GM20000 (cell line): ENCODE data around the gene BRMS1L.
"Not testable (repeated sequence)": the region's sequence is repeated elsewhere in the genome, so short reads cannot be mapped to it uniquely, and the experiment has no call there.

Experiments used
- DNase-seq: peaks from one replicate; pipeline ENCODE4 v3.0.0; 2012; ENCODE audit warnings: low spot score
- TF ChIP-seq, protein P1 (sequence below): IDR thresholded peaks from 2 replicates; pipeline ENCODE4 v1.5.1; 2012; ENCODE audit warnings: mild to moderate bottlenecking, control low read depth; ENCODE audit errors: extremely low read depth, missing control alignments

BRMS1L gene

DNA sequence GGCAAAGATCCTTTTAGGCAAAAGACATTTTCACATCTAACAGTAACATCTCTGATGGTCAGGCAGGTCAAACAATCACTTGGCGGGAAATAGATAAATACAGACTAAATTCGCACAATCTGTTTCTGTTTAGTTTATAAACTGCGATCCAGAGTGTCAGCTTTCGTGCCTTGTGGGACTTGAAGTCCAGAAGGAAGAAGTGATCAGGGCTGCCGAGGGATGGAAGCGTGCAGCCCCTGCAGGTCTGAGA is 245 bp upstream of the BRMS1L start:
- TF ChIP-seq, protein P1, sequence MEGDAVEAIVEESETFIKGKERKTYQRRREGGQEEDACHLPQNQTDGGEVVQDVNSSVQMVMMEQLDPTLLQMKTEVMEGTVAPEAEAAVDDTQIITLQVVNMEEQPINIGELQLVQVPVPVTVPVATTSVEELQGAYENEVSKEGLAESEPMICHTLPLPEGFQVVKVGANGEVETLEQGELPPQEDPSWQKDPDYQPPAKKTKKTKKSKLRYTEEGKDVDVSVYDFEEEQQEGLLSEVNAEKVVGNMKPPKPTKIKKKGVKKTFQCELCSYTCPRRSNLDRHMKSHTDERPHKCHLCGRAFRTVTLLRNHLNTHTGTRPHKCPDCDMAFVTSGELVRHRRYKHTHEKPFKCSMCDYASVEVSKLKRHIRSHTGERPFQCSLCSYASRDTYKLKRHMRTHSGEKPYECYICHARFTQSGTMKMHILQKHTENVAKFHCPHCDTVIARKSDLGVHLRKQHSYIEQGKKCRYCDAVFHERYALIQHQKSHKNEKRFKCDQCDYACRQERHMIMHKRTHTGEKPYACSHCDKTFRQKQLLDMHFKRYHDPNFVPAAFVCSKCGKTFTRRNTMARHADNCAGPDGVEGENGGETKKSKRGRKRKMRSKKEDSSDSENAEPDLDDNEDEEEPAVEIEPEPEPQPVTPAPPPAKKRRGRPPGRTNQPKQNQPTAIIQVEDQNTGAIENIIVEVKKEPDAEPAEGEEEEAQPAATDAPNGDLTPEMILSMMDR = no peak
- no peak for DNase-seq

DNA sequence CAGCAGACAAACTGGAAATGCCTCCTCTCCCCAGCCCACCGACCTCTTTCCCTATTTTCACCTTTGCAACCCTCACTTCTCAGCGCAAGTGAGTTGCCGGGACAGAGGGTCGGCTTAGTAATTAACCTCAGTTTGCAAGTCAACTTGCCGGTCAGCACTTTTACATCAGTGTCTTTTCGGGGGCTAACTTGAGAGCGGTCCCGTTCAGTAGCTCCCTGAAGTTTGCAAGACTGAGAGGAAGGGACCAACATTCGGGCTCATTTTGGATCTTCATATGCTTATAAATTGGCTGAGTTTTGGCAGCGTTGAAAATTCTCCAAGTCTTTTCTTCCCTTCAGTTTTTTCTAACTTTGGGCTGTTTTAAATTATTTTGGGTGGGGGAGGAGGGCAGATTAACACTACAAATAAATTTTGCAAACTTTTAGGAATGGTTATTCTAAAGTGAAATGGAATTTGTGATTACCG is 846 bp downstream of the BRMS1L start:
- TF ChIP-seq, protein P1 = no peak
- DNase-seq = no peak

DNA sequence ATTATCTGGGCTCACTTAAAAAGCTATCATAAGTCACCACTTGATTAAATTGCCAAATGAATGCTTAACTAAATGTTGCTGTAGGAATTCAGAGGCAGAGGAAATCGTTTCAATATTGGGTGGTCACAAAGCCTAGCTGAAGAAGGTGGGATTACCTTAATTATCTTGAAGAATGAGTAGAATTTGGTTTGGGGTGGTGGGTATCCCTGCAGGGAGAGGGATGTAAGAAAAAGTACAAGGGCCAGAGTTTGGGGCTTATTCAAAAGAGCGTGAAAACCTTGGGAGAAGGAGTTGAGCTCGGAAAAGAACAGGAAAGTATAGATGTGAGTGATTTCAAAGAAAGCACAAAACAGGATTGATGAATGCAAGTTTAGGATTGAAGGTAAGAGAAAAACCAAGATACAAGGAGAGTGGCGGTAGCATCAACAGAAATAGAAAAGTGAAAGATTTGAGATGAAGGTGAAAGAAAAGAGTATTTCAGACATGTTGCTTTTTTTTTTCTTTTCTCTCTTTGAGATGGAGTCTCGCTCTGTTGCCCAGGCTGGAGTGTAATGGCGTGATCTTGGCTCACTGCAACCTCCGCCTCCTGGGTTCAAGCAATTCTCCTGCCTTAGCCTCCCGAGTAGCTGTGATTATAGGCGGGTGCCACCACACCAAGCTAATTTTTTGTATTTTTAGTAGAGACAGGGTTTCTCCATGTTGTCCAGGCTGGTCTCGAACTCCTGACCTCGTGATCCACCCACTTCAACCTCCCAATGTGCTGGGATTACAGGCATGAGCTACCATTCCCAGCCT is 1.7 kb downstream of the BRMS1L start:
- no peak for DNase-seq
- TF ChIP-seq, protein P1 = no peak

DNA sequence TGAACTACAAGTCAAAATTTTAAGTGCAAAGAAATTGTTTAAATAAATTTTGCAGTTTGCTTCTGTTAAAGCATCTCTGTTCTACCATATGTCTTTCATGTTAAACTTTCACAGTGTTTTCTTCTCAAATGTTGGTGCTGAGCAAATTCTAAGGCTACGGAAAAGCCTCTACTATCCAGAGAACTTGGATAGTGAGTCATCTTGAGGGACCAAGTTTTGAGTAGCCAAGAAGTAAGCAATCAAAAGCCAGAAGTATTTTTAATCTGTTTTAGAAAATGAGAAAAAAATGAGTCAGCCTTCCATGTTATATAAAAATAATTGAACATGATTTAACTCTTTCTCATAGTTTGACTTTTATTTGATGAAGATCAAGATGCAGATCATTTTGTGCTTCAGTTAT is 3.3 kb downstream of the BRMS1L start:
- TF ChIP-seq, protein P1 = no peak
- no peak for DNase-seq

DNA sequence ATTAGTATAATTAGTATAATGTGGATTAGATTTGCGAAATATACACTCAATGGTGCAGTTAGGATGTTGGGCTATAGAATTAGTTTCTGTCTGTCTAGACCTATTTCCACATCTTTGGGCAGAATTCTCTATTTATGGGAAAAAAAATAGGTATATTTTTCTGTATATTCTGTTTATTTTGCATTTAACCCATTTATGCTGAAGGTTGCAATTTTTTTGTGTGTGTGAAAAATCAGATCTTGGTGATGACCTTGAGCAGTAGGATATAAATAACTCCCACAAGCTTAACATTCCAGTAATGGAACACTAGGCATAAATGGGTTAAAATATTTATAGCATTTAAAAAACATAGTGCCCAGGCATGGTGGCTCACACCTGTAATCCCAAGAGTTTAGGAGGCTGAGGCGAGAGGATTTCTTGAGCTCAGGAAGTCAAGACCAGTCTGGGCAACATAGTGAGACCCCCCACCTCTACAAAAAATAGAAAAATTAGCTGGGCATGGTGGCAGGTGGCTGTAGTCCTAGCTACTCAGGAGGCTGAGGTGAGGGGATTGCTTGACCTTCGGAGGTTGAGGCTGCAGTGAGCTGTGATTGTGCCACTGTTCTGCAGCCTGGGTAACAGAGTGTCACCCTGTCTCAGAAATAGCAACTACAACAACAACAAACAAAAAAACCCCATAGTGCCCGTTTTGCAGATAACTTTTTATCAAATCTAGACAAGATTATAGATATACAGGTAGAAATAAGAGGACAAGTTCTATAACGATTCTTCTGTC is 9.3 kb downstream of the BRMS1L start:
- no peak for DNase-seq
- TF ChIP-seq, protein P1 = no peak

DNA sequence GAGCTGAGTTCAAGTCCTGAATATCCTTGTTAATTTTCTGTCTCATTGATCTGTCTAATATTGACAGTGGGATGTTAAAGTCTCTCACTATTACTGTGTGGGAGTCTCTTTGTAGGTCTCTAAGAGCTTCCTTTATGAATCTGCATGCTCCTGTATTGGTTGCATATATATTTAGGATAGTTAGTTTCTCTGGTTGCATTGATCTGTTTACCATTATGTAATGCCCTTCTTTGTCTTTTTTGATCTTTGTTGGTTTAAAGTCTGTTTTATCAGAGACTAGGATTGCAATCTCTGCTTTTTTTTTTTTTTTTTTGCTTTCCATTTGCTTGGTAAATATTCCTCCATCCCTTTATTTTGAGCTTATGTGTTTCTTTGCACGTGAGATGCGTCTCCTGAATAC is 15.6 kb downstream of the BRMS1L start:
- DNase-seq = not testable (repeated sequence)

DNA sequence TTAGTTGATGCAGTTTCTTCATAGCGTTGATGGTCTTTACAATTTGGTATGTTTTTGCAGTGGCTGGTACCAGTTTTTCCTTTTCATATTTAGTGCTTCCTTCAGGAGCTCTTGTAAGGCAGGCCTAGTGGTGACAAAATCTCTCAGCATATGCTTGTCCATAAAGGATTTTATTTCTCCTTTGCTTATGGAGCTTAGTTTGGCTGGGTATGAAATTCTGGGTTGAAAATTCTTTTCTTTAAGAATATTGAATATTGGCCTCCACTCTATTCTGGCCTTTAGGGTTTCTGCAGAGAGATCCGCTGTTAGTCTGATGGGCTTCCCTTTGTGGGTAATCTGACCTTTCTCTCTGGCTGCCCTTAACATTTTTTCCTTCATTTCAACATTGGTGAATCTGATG is 16.1 kb downstream of the BRMS1L start:
- DNase-seq = not testable (repeated sequence)

DNA sequence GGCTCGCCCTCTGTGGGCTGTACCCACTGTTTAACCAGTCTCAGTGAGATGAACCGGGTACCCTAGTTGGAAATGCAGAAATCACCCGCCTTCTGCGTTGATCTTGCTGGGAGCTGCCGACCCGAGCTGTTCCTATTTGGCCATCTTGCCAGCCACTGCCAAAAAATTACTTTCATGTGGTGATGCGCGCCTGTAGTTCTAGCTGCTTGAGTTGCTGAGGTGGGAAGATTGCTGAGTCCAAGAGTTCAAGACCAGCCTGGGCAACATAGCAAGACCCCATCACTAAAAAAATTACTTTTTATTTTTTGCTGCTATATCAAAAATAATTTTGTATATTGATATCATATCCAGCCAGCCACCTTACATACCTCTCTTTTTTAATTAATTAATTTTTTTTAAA is 18.4 kb downstream of the BRMS1L start:
- DNase-seq = no peak
- TF ChIP-seq, protein P1 = no peak
